Right renal cortex interstitium (tissue), 3 donors: ENCODE data around the gene ARL3. TPM values are rescaled to one million over a fixed set of nuclear protein-coding genes. Genes with fewer than 3 reads are reported as not detected.
"Not testable (repeated sequence)": the region's sequence is repeated elsewhere in the genome, so short reads cannot be mapped to it uniquely, and the experiment has no call there.

ENCODE experiments used
- DNase-seq, 3 donors: peaks; one replicate each; pipeline ENCODE4 v3.0.0-alpha.2; 2013; ENCODE audit warnings: low read depth in 3 of 3, low spot score in 2 of 3
- polyA plus RNA-seq, 3 donors: library from polyadenylated mRNA; unstranded; fragments of 120-200 nt; gene quantifications; one replicate each; pipeline ENCODE4 v1.2.1, GENCODE V29; 2013; ENCODE audit not compliant: insufficient read length in 3 of 3

ARL3 gene
- polyA plus RNA-seq, 3 donors, result 31.9 to 35.1 (median 34.3) TPM

GRCh38 chr10:102675011-102675665 is 39.1 kb downstream of the ARL3 start:
- DNase-seq, result no peak

- DNase-seq, result no peak
These were observed 39.6 kb downstream of the ARL3 start for GRCh38 chr10:102674566-102674965.

- no peak for DNase-seq
These were observed 40.2 kb downstream of the ARL3 start for GRCh38 chr10:102673819-102674511.

- no peak for DNase-seq
These were observed 40.9 kb downstream of the ARL3 start for GRCh38 chr10:102673236-102673818.

GRCh38 chr10:102670871-102671434 is 43.2 kb downstream of the ARL3 start:
- no peak for DNase-seq

- DNase-seq, result no peak
These were observed 44.0 kb downstream of the ARL3 start for GRCh38 chr10:102670065-102670670.

GRCh38 chr10:102669206-102670064 is 44.8 kb downstream of the ARL3 start:
- DNase-seq, result no peak

- no peak for DNase-seq
These were observed 45.7 kb downstream of the ARL3 start for GRCh38 chr10:102668326-102669107.

- DNase-seq, result not testable (repeated sequence)
These were observed 46.8 kb downstream of the ARL3 start for GRCh38 chr10:102667411-102667810.

- DNase-seq, result no peak
These were observed 48.2 kb downstream of the ARL3 start for GRCh38 chr10:102665904-102666509.

- DNase-seq, result no peak
These were observed 52.6 kb downstream of the ARL3 start for GRCh38 chr10:102661658-102662028.

GRCh38 chr10:102660888-102661657 is 53.1 kb downstream of the ARL3 start:
- no peak for DNase-seq

GRCh38 chr10:102658802-102659201 is 55.4 kb downstream of the ARL3 start:
- DNase-seq, result no peak

GRCh38 chr10:102657984-102658724 is 56.0 kb downstream of the ARL3 start:
- no peak for DNase-seq

GRCh38 chr10:102657451-102657850 is 56.7 kb downstream of the ARL3 start:
- no peak for DNase-seq

GRCh38 chr10:102656791-102657371 is 57.3 kb downstream of the ARL3 start:
- no peak for DNase-seq

- no peak for DNase-seq
These were observed 58.2 kb downstream of the ARL3 start for GRCh38 chr10:102656026-102656425.
